Measurements from ENCODE around the gene HHIP.

Gene HHIP

GRCh38 chr4:144645631-144646522 is at the start of gene HHIP:
TSS of gene HHIP (plus strand) at chr4:144646156. CDS start at chr4:144646676, 520 bp downstream.
- DNase-seq (ENCODE audit: low read depth, low spot score) = no peak

- DNase-seq (ENCODE audit: low read depth, low spot score) = no peak
Observed at GRCh38 chr4:144597171-144597570, 48.8 kb upstream of the HHIP start.

GRCh38 chr4:144599621-144600020 is 46.3 kb upstream of the HHIP start:
- DNase-seq (ENCODE audit: low read depth, low spot score) = no peak

- no peak for DNase-seq (ENCODE audit: low read depth, low spot score)
Observed at GRCh38 chr4:144611850-144612249, 34.1 kb upstream of the HHIP start.

GRCh38 chr4:144614850-144615585 is 30.9 kb upstream of the HHIP start:
- DNase-seq (ENCODE audit: low read depth, low spot score) = no peak

GRCh38 chr4:144621681-144622080 is 24.3 kb upstream of the HHIP start:
- no peak for DNase-seq (ENCODE audit: low read depth, low spot score)

GRCh38 chr4:144627663-144628076 is 18.3 kb upstream of the HHIP start:
- no peak for DNase-seq (ENCODE audit: low read depth, low spot score)

- DNase-seq (ENCODE audit: low read depth, low spot score) = no peak
Observed at GRCh38 chr4:144633215-144633614, 12.7 kb upstream of the HHIP start.

GRCh38 chr4:144634978-144635747 is 10.8 kb upstream of the HHIP start:
- no peak for DNase-seq (ENCODE audit: low read depth, low spot score)

- no peak for DNase-seq (ENCODE audit: low read depth, low spot score)
Observed at GRCh38 chr4:144644368-144645101, 1.4 kb upstream of the HHIP start.

GRCh38 chr4:144645102-144645630 is 790 bp upstream of the HHIP start:
- DNase-seq (ENCODE audit: low read depth, low spot score) = no peak

GRCh38 chr4:144646523-144647094 is 653 bp downstream of the HHIP start:
- no peak for DNase-seq (ENCODE audit: low read depth, low spot score)

GRCh38 chr4:144647095-144647561 is 1.2 kb downstream of the HHIP start:
- no peak for DNase-seq (ENCODE audit: low read depth, low spot score)

- no peak for DNase-seq (ENCODE audit: low read depth, low spot score)
Observed at GRCh38 chr4:144647590-144647989, 1.6 kb downstream of the HHIP start.

- no peak for DNase-seq (ENCODE audit: low read depth, low spot score)
Observed at GRCh38 chr4:144648042-144648441, 2.1 kb downstream of the HHIP start.

GRCh38 chr4:144649646-144650045 is 3.7 kb downstream of the HHIP start:
- no peak for DNase-seq (ENCODE audit: low read depth, low spot score)

- no peak for DNase-seq (ENCODE audit: low read depth, low spot score)
Observed at GRCh38 chr4:144650311-144651005, 4.5 kb downstream of the HHIP start.

GRCh38 chr4:144653781-144654545 is 8.0 kb downstream of the HHIP start:
- DNase-seq (ENCODE audit: low read depth, low spot score) = no peak

- DNase-seq (ENCODE audit: low read depth, low spot score) = no peak
Observed at GRCh38 chr4:144655491-144655890, 9.5 kb downstream of the HHIP start.
